Type B pancreatic cell (in vitro differentiated cells): Measurements from ENCODE around the gene SPATA7. TPM values are rescaled to one million over a fixed set of nuclear protein-coding genes. Genes with fewer than 3 reads are reported as not detected.
A peak's percentile ranks its signal among the peaks of the same experiment; 100 is the strongest.

Source experiments
- DNase-seq: peaks from one replicate; pipeline ENCODE4 v3.0.0; 2021; ENCODE audit warnings: mixed read lengths; ENCODE audit not compliant: unreplicated experiment; ENCODE audit errors: extremely low spot score
- H3K27ac Mint-ChIP-seq: 2 replicates; pipeline ENCODE4 v1.8.0; 2021; ENCODE audit warnings: mild to moderate bottlenecking, mixed read lengths
- H3K27me3 Mint-ChIP-seq: 2 replicates; pipeline ENCODE4 v1.8.0; 2021; ENCODE audit warnings: mixed read lengths
- H3K36me3 Mint-ChIP-seq: 2 replicates; pipeline ENCODE4 v1.8.0; 2021; ENCODE audit warnings: mixed read lengths
- H3K4me1 Mint-ChIP-seq: one replicate; pipeline ENCODE4 v1.8.0; 2021; ENCODE audit warnings: mixed read lengths; ENCODE audit not compliant: unreplicated experiment
- H3K4me3 Mint-ChIP-seq: 2 replicates; pipeline ENCODE4 v1.8.0; 2021; ENCODE audit warnings: mild to moderate bottlenecking, mixed read lengths
- H3K9me3 Mint-ChIP-seq: 2 replicates; pipeline ENCODE4 v1.8.0; 2021; ENCODE audit warnings: mixed read lengths
- CTCF ChIP-seq: fragments of 200-600 bp; sonication (generic); conservative IDR thresholded peaks from 2 replicates; pipeline ENCODE4 v1.5.0; 2021; ENCODE audit warnings: antibody characterized with exemption, mild to moderate bottlenecking
- total RNA-seq: library from RNA; stranded (reverse); gene quantifications from 2 replicates; pipeline ENCODE4 v1.2.1, GENCODE V29; 2021; ENCODE audit warnings: low replicate concordance

The SPATA7 gene
- total RNA-seq, 1 donor from 2014 or later = 16.2 TPM

GRCh38 chr14:88463318-88463717 lies 77.9 kb downstream of the SPATA7 start:
- Mint-ChIP-seq H3K27me3 (no peaks in the 10 kb centered on the region), H3K4me1 (no peaks in the 10 kb centered on the region), H3K36me3 (peaks cover 59% of the 10 kb centered on the region), H3K4me3 (no peak overlapping the region), H3K27ac (no peak overlapping the region), H3K9me3 (no peaks in the 10 kb centered on the region)
- no peak for DNase-seq
- TF ChIP-seq CTCF = peak; percentile 58

DNA sequence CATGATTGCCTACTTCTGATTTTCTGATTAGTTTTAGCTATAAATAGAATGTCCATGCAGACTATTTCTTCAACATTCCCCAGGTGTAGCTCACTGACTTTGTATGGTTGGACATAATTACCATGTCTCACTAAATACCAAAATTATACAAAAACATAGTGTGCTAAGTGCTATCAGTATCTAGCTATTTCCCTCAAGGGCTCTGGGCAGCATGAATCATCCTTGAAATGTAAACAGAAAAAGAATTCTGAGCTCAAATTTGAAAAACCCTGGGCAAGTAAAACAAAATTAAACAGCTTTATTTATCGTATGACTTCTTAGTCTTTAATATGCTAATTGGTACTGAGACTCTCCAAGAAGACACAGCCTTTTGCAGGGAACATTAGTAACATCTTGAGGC lies 82.9 kb downstream of the SPATA7 start:
- H3K27ac Mint-ChIP-seq = no peak overlapping the region
- H3K36me3 Mint-ChIP-seq = peaks cover 45% of the 10 kb centered on the region
- H3K4me1 Mint-ChIP-seq = no peaks in the 10 kb centered on the region
- no peak for TF ChIP-seq CTCF
- H3K9me3 Mint-ChIP-seq = no peaks in the 10 kb centered on the region
- H3K4me3 Mint-ChIP-seq = no peak overlapping the region
- no peaks in the 10 kb centered on the region for H3K27me3 Mint-ChIP-seq
- DNase-seq = no peak

DNA sequence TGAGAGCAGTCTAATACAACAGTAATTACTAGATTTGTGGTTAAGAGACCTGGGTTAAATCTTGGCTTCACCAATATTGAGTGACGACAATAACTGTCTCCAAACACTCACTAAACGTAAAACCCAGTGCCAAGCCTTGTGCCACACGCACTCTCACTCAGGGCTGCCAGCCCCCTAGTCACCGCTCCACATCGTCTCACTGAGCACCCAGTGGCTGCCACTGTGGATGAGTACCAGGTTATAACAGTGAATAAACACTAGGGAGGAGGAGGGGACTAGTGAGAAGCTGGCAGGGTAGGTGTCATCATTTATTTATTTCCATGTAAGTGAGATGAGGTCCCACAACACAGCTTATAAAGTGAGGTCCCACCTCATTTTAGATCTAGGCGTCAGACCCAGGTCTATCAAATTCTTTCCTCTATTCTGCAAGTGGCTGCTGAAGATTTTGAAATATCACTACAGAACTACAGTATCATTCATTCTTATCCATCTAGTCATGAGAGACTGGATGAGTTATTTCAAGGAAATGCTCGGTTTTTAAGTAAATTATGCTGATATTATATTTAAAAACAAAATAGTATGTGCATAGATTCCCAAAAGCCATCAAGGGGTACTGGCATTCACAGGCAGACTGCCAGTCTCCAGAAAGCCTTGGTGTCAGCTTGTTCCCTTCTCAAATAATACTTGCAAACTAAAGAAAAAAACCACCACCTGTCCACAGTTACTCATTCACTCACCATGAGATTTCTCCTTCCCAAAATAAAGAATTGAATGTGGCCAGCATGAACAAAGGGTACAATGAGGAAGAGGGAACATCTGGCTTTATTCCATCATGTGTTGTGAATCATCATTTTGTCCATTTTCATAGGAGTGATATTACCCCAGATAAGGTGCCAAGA lies 85.3 kb downstream of the SPATA7 start:
- peaks cover 42% of the 10 kb centered on the region for H3K36me3 Mint-ChIP-seq
- no peaks in the 10 kb centered on the region for H3K27me3 Mint-ChIP-seq
- TF ChIP-seq CTCF = no peak
- H3K4me1 Mint-ChIP-seq = no peaks in the 10 kb centered on the region
- H3K9me3 Mint-ChIP-seq = no peaks in the 10 kb centered on the region
- H3K27ac Mint-ChIP-seq = peak overlapping the region; percentile 36
- no peak overlapping the region for H3K4me3 Mint-ChIP-seq
- DNase-seq = no peak

- Mint-ChIP-seq H3K36me3 (peaks cover 43% of the 10 kb centered on the region), H3K27ac (peak overlapping the region; percentile 97), H3K4me1 (no peaks in the 10 kb centered on the region), H3K4me3 (peak overlapping the region; percentile 61), H3K9me3 (no peaks in the 10 kb centered on the region), H3K27me3 (no peaks in the 10 kb centered on the region)
- no peak for TF ChIP-seq CTCF
- DNase-seq = no peak
These were observed 88.3 kb downstream of the SPATA7 start for GRCh38 chr14:88473791-88474190.

DNA sequence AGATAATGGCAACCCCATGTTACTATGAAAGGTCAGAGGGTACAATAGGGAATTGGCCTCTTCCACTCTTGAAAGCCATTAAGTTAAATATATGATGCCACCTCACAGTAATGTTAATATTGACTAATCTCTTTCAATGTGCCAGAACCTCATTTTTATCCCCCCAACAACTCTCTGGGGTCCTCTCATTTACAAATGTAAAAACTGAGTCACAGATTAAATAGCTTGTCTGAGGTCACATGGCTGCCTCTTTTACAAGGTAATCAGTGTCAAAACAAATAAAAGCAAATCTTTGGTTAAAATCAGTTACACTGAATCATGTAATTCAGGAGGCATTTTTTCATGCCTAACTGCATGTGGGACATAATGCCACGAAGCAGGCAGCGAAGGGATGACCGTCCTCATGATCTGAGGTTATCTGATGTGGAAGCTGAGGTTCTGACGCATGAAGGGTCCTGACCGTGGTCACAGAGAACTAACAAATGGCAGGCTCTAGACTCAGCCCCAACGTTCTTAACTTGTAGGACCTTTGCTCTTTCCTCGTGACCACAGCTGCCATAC lies 90.8 kb downstream of the SPATA7 start:
- no peak for DNase-seq
- TF ChIP-seq CTCF = no peak
- Mint-ChIP-seq H3K27me3 (no peaks in the 10 kb centered on the region), H3K4me1 (no peaks in the 10 kb centered on the region), H3K4me3 (no peak overlapping the region), H3K36me3 (peaks cover 40% of the 10 kb centered on the region), H3K27ac (peak overlapping the region; percentile 64), H3K9me3 (no peaks in the 10 kb centered on the region)
